Tibial artery (tissue), 4 donors: ENCODE data around the gene P2RY6.

Experiments used
- DNase-seq, 2 donors: peaks; one replicate each; pipeline ENCODE4 v3.0.0-alpha.2; 2019
- H3K27ac ChIP-seq, 2 donors: fragments of 200-600 bp; sonication (generic) in 1 of 2; 1 replicate in 1 of 2; 2 replicates in 1 of 2; pipeline ENCODE4 v1.5.1; 2018 to 2019; ENCODE audit warnings: mild to moderate bottlenecking in 1 of 2
- H3K27me3 ChIP-seq, 2 donors: fragments of 200-600 bp; sonication (generic) in 1 of 2; one replicate each; pipeline versions ENCODE4 v1.5.1 to v1.6.0; 2016 to 2019
- H3K36me3 ChIP-seq, 3 donors: fragments of 200-600 bp; sonication (generic) in 2 of 3; one replicate each; pipeline ENCODE4 v1.5.1; 2016 to 2019; ENCODE audit warnings: mild to moderate bottlenecking in 2 of 3
- H3K4me1 ChIP-seq, 4 donors: fragments of 200-600 bp; sonication (generic) in 2 of 4; 1 replicate in 3 of 4; 2 replicates in 1 of 4; pipeline ENCODE4 v1.5.1; 2016 to 2019
- H3K4me3 ChIP-seq, 2 donors: fragments of 200-600 bp; sonication (generic) in 1 of 2; 1 replicate in 1 of 2; 2 replicates in 1 of 2; pipeline ENCODE4 v1.5.1; 2018 to 2019; ENCODE audit warnings: mild to moderate bottlenecking in 2 of 2
- H3K9me3 ChIP-seq, 3 donors: fragments of 200-600 bp; sonication (generic) in 1 of 3; one replicate each; pipeline ENCODE4 v1.5.1; 2016 to 2019
- CTCF ChIP-seq, 2 experiments: fragments of 200-600 bp in 1 of 2; fragments of 450-650 bp in 1 of 2; IDR thresholded peaks; one replicate each; pipeline ENCODE4 v1.5.1; 2017 to 2019; ENCODE audit warnings: antibody characterized with exemption in 2 of 2, mild to moderate bottlenecking in 1 of 2, moderate library complexity in 1 of 2
- intact Hi-C: fragments of 100-400 bp; cut with DNase I; formaldehyde crosslinking; loops from one replicate; pipeline ENCODE4 v1.15.0; 2023; ENCODE audit warnings: low total_unique reads

P2RY6 gene

GRCh38 chr11:73233211-73233610, 38.9 kb upstream of the P2RY6 start:
- Histone ChIP-seq H3K9me3 (no peaks in the 10 kb centered on the region), H3K4me3 (no peak overlapping the region), H3K4me1 (peaks cover 0 to 12% (median 8%) of the 10 kb centered on the region in 4 donors), H3K27ac (no peak overlapping the region), H3K27me3 (no peaks in the 10 kb centered on the region), H3K36me3 (no peaks in the 10 kb centered on the region)
- intact Hi-C loops: no loop called here
- peak in 1 of 2 donors; percentile 19 for DNase-seq
- no peak for TF ChIP-seq CTCF (IDR thresholded peaks at IDR 0.05)

DNA sequence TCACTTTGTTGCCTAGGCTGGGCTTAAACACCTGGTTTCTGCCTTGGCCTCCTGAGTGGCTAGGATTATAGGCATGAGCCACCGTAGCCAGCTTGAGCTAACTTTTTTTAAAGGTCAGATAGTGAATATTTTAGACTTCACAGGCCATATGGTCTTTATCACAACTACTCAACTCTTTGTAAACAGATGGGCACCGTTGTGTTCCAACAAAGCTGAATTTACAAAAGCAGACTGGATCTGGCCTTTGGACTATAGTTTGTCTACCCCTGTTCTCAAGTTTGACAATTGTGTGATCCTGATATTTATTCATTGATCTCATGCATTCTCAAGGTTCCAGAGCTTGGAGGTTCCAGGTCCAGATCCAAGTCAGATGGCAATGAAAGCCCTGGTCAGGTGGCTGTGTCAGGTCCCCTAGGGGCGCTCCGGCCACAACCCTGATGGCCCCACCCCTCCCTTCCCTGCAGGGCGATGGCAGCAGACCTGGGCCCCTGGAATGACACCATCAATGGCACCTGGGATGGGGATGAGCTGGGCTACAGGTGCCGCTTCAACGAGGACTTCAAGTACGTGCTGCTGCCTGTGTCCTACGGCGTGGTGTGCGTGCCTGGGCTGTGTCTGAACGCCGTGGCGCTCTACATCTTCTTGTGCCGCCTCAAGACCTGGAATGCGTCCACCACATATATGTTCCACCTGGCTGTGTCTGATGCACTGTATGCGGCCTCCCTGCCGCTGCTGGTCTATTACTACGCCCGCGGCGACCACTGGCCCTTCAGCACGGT, 38.3 kb upstream of the P2RY6 start:
- Histone ChIP-seq H3K9me3 (no peaks in the 10 kb centered on the region), H3K27me3 (no peaks in the 10 kb centered on the region), H3K4me3 (no peak overlapping the region), H3K27ac (no peak overlapping the region), H3K36me3 (no peaks in the 10 kb centered on the region), H3K4me1 (peaks cover 0 to 14% (median 8%) of the 10 kb centered on the region in 4 donors)
- DNase-seq: peak in 1 of 2 donors; percentile 48
- no peak for TF ChIP-seq CTCF (IDR thresholded peaks at IDR 0.05)
- intact Hi-C loops: no loop called here

DNA sequence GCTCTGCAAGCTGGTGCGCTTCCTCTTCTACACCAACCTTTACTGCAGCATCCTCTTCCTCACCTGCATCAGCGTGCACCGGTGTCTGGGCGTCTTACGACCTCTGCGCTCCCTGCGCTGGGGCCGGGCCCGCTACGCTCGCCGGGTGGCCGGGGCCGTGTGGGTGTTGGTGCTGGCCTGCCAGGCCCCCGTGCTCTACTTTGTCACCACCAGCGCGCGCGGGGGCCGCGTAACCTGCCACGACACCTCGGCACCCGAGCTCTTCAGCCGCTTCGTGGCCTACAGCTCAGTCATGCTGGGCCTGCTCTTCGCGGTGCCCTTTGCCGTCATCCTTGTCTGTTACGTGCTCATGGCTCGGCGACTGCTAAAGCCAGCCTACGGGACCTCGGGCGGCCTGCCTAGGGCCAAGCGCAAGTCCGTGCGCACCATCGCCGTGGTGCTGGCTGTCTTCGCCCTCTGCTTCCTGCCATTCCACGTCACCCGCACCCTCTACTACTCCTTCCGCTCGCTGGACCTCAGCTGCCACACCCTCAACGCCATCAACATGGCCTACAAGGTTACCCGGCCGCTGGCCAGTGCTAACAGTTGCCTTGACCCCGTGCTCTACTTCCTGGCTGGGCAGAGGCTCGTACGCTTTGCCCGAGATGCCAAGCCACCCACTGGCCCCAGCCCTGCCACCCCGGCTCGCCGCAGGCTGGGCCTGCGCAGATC, 37.5 kb upstream of the P2RY6 start:
- Histone ChIP-seq H3K4me1 (peaks cover 0 to 19% (median 11%) of the 10 kb centered on the region in 4 donors), H3K27ac (no peak overlapping the region), H3K9me3 (no peaks in the 10 kb centered on the region), H3K4me3 (no peak overlapping the region), H3K27me3 (no peaks in the 10 kb centered on the region), H3K36me3 (no peaks in the 10 kb centered on the region)
- intact Hi-C loops: no loop called here
- TF ChIP-seq CTCF (IDR thresholded peaks at IDR 0.05): no peak
- peak in 1 of 2 donors; percentile 57 for DNase-seq

GRCh38 chr11:73235236-73235786, 36.8 kb upstream of the P2RY6 start:
- Histone ChIP-seq H3K36me3 (no peaks in the 10 kb centered on the region), H3K27me3 (no peaks in the 10 kb centered on the region)
- intact Hi-C loops: no loop called here

More at GRCh38 chr11:73235236-73235786, 36.8 kb upstream of the P2RY6 start:
- Histone ChIP-seq H3K27ac (no peak overlapping the region), H3K4me1 (peaks cover 0 to 26% (median 17%) of the 10 kb centered on the region in 4 donors), H3K4me3 (no peak overlapping the region), H3K9me3 (no peaks in the 10 kb centered on the region)
- TF ChIP-seq CTCF (IDR thresholded peaks at IDR 0.05): no peak
- DNase-seq: no peak
